ENCODE measurements around the gene TENM4.

Gene TENM4

GRCh38 chr11:79374727-79375126, 66.1 kb downstream of the TENM4 start:
- Histone ChIP-seq H2BK12ac (ENCODE audit: low read length) (no peak overlapping the region), H3K36me3 (replicated peaks in 1 of 2; ENCODE audit: control insufficient read depth in 2 of 2, insufficient read depth in 2 of 2, low read length in 2 of 2) (no peaks in the 10 kb centered on the region), H2BK15ac (ENCODE audit: low read length) (no peak overlapping the region), H3K79me1 (ENCODE audit: low read depth, low read length) (no peaks in the 10 kb centered on the region), H3K9ac (ENCODE audit: low read depth, low read length, poor library complexity) (no peak overlapping the region), H2AFZ (ENCODE audit: low read length) (no peak overlapping the region), H2AK5ac (ENCODE audit: low read depth, low read length) (no peak overlapping the region), H3K27me3 (ENCODE audit: control insufficient read depth in 3 of 3, insufficient read depth in 3 of 3, low read depth in 1 of 3, low read length in 3 of 3) (no peaks in the 10 kb centered on the region), H2BK120ac (ENCODE audit: low read depth, low read length) (no peak overlapping the region), H3K18ac (ENCODE audit: low read length) (no peak overlapping the region), H2BK5ac (ENCODE audit: low read length) (no peak overlapping the region), H3K4me1 (ENCODE audit: control insufficient read depth in 2 of 2, insufficient read depth in 1 of 2, low read depth in 1 of 2, low read length in 2 of 2) (peaks cover 0 to 5% of the 10 kb centered on the region in 2 donors), H4K8ac (ENCODE audit: low read depth, low read length) (no peak overlapping the region), H3K4me2 (ENCODE audit: insufficient read depth, low read length, poor library complexity, severe bottlenecking) (no peak overlapping the region), H3K14ac (ENCODE audit: low read length) (no peak overlapping the region), H3K27ac (replicated peaks; ENCODE audit: low read length) (no peak overlapping the region), H3K4ac (ENCODE audit: low read length) (no peak overlapping the region), H4K91ac (ENCODE audit: low read depth, low read length, poor library complexity) (no peak overlapping the region), H3K9me3 (replicated peaks in 1 of 2; ENCODE audit: control insufficient read depth in 2 of 2, insufficient read depth in 1 of 2, low read depth in 1 of 2, low read length in 2 of 2) (no peaks in the 10 kb centered on the region), H3K4me3 (ENCODE audit: low read length in 2 of 2) (no peak overlapping the region), H3K23ac (ENCODE audit: low read depth, low read length, poor library complexity) (no peak overlapping the region)
- WGBS, 2 donors (ENCODE audit: extremely low coverage in 2 of 2, insufficient read length in 2 of 2, insufficient replicate concordance in 1 of 2): no CpG with 5 or more reads among the region's 7 CpGs
- no peak for DNase-seq (ENCODE audit: low spot score)

DNA sequence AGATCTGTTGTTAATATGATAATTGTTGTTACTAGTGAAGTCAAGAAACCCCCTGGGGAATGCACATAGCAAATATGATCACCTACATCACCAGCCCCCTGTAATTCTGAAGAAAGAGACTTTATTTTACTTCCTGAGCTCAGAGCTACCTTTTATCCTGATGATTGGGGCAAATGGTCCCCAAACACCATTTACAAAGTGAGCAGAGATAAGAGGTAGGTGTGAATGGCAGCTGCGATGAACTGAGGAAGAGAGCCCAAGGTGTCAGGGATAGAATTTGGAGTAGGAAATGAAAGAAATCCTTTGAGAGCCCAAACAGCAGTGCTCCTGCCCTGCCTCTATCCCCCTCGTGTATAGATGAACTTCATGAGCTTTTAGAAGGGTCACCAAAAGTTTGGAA, 69.1 kb downstream of the TENM4 start:
- H3K4me1 ChIP-seq (ENCODE audit: control insufficient read depth in 2 of 2, insufficient read depth in 1 of 2, low read depth in 1 of 2, low read length in 2 of 2): peaks cover 0 to 5% of the 10 kb centered on the region in 2 donors
- H3K36me3 ChIP-seq (replicated peaks in 1 of 2; ENCODE audit: control insufficient read depth in 2 of 2, insufficient read depth in 2 of 2, low read length in 2 of 2): no peaks in the 10 kb centered on the region
- no peak overlapping the region for H4K8ac ChIP-seq (ENCODE audit: low read depth, low read length)
- no peaks in the 10 kb centered on the region for H3K27me3 ChIP-seq (ENCODE audit: control insufficient read depth in 3 of 3, insufficient read depth in 3 of 3, low read depth in 1 of 3, low read length in 3 of 3)
- H3K18ac ChIP-seq (ENCODE audit: low read length): no peak overlapping the region
- H3K4me2 ChIP-seq (ENCODE audit: insufficient read depth, low read length, poor library complexity, severe bottlenecking): no peak overlapping the region
- H2AK5ac ChIP-seq (ENCODE audit: low read depth, low read length): no peak overlapping the region
- H4K91ac ChIP-seq (ENCODE audit: low read depth, low read length, poor library complexity): no peak overlapping the region
- no peak overlapping the region for H3K23ac ChIP-seq (ENCODE audit: low read depth, low read length, poor library complexity)
- no peak overlapping the region for H3K9ac ChIP-seq (ENCODE audit: low read depth, low read length, poor library complexity)
- H2BK120ac ChIP-seq (ENCODE audit: low read depth, low read length): no peak overlapping the region
- H2BK12ac ChIP-seq (ENCODE audit: low read length): no peak overlapping the region
- no peak for DNase-seq (ENCODE audit: low spot score)
- no peak overlapping the region for H3K27ac ChIP-seq (replicated peaks; ENCODE audit: low read length)
- H3K9me3 ChIP-seq (replicated peaks in 1 of 2; ENCODE audit: control insufficient read depth in 2 of 2, insufficient read depth in 1 of 2, low read depth in 1 of 2, low read length in 2 of 2): no peaks in the 10 kb centered on the region
- H3K4ac ChIP-seq (ENCODE audit: low read length): no peak overlapping the region
- no peak overlapping the region for H3K4me3 ChIP-seq (ENCODE audit: low read length in 2 of 2)
- no peak overlapping the region for H2BK15ac ChIP-seq (ENCODE audit: low read length)
- H2AFZ ChIP-seq (ENCODE audit: low read length): no peak overlapping the region
- no peaks in the 10 kb centered on the region for H3K79me1 ChIP-seq (ENCODE audit: low read depth, low read length)
- H3K14ac ChIP-seq (ENCODE audit: low read length): no peak overlapping the region
- no peak overlapping the region for H2BK5ac ChIP-seq (ENCODE audit: low read length)
- WGBS, 2 donors (ENCODE audit: extremely low coverage in 2 of 2, insufficient read length in 2 of 2, insufficient replicate concordance in 1 of 2): no CpG with 5 or more reads among the region's 2 CpGs

DNA sequence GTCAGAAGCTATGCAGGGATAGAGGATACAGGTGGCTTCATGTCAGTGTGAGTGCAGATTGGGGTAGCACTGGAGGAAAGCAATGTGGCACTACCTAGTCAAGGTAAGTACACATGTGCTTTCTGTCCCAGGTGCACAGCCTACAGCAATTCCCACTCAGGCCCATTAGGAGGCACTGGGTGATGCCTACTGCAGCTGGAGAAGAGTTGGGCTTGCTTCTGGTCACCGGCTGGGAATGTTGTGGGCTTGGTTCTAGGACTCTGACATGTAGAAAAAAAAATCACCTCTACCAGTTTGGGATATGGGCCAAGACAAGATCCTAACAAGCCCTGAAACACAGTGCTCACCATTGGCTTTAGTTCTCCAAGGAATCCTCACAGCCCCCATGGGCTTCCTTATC, 69.7 kb downstream of the TENM4 start:
- no peak overlapping the region for H3K18ac ChIP-seq (ENCODE audit: low read length)
- no peaks in the 10 kb centered on the region for H3K27me3 ChIP-seq (ENCODE audit: control insufficient read depth in 3 of 3, insufficient read depth in 3 of 3, low read depth in 1 of 3, low read length in 3 of 3)
- no peak overlapping the region for H4K8ac ChIP-seq (ENCODE audit: low read depth, low read length)
- no peak for DNase-seq (ENCODE audit: low spot score)
- no peak overlapping the region for H2BK15ac ChIP-seq (ENCODE audit: low read length)
- no peak overlapping the region for H3K4ac ChIP-seq (ENCODE audit: low read length)
- H3K9ac ChIP-seq (ENCODE audit: low read depth, low read length, poor library complexity): no peak overlapping the region
- no peak overlapping the region for H2BK5ac ChIP-seq (ENCODE audit: low read length)
- H3K4me2 ChIP-seq (ENCODE audit: insufficient read depth, low read length, poor library complexity, severe bottlenecking): no peak overlapping the region
- no peak overlapping the region for H2BK120ac ChIP-seq (ENCODE audit: low read depth, low read length)
- H4K91ac ChIP-seq (ENCODE audit: low read depth, low read length, poor library complexity): no peak overlapping the region
- H2AK5ac ChIP-seq (ENCODE audit: low read depth, low read length): no peak overlapping the region
- H2AFZ ChIP-seq (ENCODE audit: low read length): no peak overlapping the region
- no peak overlapping the region for H3K27ac ChIP-seq (replicated peaks; ENCODE audit: low read length)
- no peak overlapping the region for H3K4me3 ChIP-seq (ENCODE audit: low read length in 2 of 2)
- no peak overlapping the region for H3K23ac ChIP-seq (ENCODE audit: low read depth, low read length, poor library complexity)
- WGBS, 2 donors (ENCODE audit: extremely low coverage in 2 of 2, insufficient read length in 2 of 2, insufficient replicate concordance in 1 of 2): no CpG with 5 or more reads among the region's 1 CpG
- H2BK12ac ChIP-seq (ENCODE audit: low read length): no peak overlapping the region
- no peaks in the 10 kb centered on the region for H3K9me3 ChIP-seq (replicated peaks in 1 of 2; ENCODE audit: control insufficient read depth in 2 of 2, insufficient read depth in 1 of 2, low read depth in 1 of 2, low read length in 2 of 2)
- H3K36me3 ChIP-seq (replicated peaks in 1 of 2; ENCODE audit: control insufficient read depth in 2 of 2, insufficient read depth in 2 of 2, low read length in 2 of 2): no peaks in the 10 kb centered on the region
- no peaks in the 10 kb centered on the region for H3K79me1 ChIP-seq (ENCODE audit: low read depth, low read length)
- H3K4me1 ChIP-seq (ENCODE audit: control insufficient read depth in 2 of 2, insufficient read depth in 1 of 2, low read depth in 1 of 2, low read length in 2 of 2): peaks cover 0 to 5% of the 10 kb centered on the region in 2 donors
- no peak overlapping the region for H3K14ac ChIP-seq (ENCODE audit: low read length)

DNA sequence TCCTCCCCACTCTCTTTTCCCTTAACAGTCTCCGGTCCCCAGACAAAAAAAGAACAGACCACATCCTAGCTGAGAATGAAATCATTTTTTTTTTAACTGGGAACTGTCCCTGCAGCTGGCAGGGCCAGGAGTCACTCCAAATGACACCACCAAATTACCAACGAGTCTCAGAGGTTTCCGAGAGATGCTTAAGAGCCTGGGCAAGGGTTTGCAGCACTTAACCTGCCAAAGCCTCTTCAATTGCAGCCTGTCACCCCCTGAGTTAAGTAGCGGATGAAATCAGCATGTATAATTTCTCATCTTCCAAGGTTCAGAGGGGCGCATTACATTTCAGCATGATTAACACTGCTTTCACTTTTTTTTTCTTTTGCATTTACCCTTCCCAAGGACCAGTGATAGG, 71.8 kb downstream of the TENM4 start:
- Histone ChIP-seq H2BK120ac (ENCODE audit: low read depth, low read length) (no peak overlapping the region), H3K79me1 (ENCODE audit: low read depth, low read length) (no peaks in the 10 kb centered on the region), H4K91ac (ENCODE audit: low read depth, low read length, poor library complexity) (no peak overlapping the region), H3K4me3 (ENCODE audit: low read length in 2 of 2) (no peak overlapping the region), H3K4me2 (ENCODE audit: insufficient read depth, low read length, poor library complexity, severe bottlenecking) (no peak overlapping the region), H3K4me1 (ENCODE audit: control insufficient read depth in 2 of 2, insufficient read depth in 1 of 2, low read depth in 1 of 2, low read length in 2 of 2) (peaks cover 2 to 3% of the 10 kb centered on the region in 2 donors), H3K27ac (replicated peaks; ENCODE audit: low read length) (no peak overlapping the region), H4K8ac (ENCODE audit: low read depth, low read length) (no peak overlapping the region), H2BK15ac (ENCODE audit: low read length) (no peak overlapping the region), H2AFZ (ENCODE audit: low read length) (no peak overlapping the region), H2BK12ac (ENCODE audit: low read length) (no peak overlapping the region), H2AK5ac (ENCODE audit: low read depth, low read length) (no peak overlapping the region), H3K18ac (ENCODE audit: low read length) (no peak overlapping the region), H3K14ac (ENCODE audit: low read length) (no peak overlapping the region), H2BK5ac (ENCODE audit: low read length) (no peak overlapping the region), H3K4ac (ENCODE audit: low read length) (no peak overlapping the region), H3K27me3 (ENCODE audit: control insufficient read depth in 3 of 3, insufficient read depth in 3 of 3, low read depth in 1 of 3, low read length in 3 of 3) (no peaks in the 10 kb centered on the region), H3K36me3 (replicated peaks in 1 of 2; ENCODE audit: control insufficient read depth in 2 of 2, insufficient read depth in 2 of 2, low read length in 2 of 2) (no peaks in the 10 kb centered on the region), H3K23ac (ENCODE audit: low read depth, low read length, poor library complexity) (no peak overlapping the region), H3K9me3 (replicated peaks in 1 of 2; ENCODE audit: control insufficient read depth in 2 of 2, insufficient read depth in 1 of 2, low read depth in 1 of 2, low read length in 2 of 2) (no peaks in the 10 kb centered on the region), H3K9ac (ENCODE audit: low read depth, low read length, poor library complexity) (no peak overlapping the region)
- no peak for DNase-seq (ENCODE audit: low spot score)
- WGBS, 2 donors (ENCODE audit: extremely low coverage in 2 of 2, insufficient read length in 2 of 2, insufficient replicate concordance in 1 of 2): no CpG with 5 or more reads among the region's 5 CpGs
